Aorta (tissue), 4 donors: ENCODE results near the gene PON2. TPM values are rescaled to one million over a fixed set of nuclear protein-coding genes. Genes with fewer than 3 reads are reported as not detected.

Source experiments
- polyA plus RNA-seq, 2 donors: library from polyadenylated mRNA; stranded (reverse); fragments of 200-250 nt; gene quantifications; one replicate each; pipeline ENCODE4 v1.2.3, GENCODE V29; 2013
- total RNA-seq, 2 donors: library from RNA; stranded (reverse); fragmentation: NEBNext Ultra II Directional; extraction: Animal tissue kit (Norgen Biotek cat#: 25700); gene quantifications; one replicate each; pipeline ENCODE4 v1.2.1, GENCODE V29; 2021
- donor health status: healthy with polysubstance abuse.
- donor health status: Bipolar disorder and iron deficiency.
- donor health status: DM: no; HTN: no; CAD: no.
- donor health status: DM: yes; HTN: yes; CAD: no.

Gene PON2
- total and polyA plus RNA-seq, 4 donors: 27.9 to 60.3 (median 51.8) TPM

Other genes with a start within 250 kb of the PON2 start
- gene PON1, start 110.5 kb downstream of the PON2 start, total RNA-seq: not detected
- not detected for gene PON1, start 110.5 kb downstream of the PON2 start, polyA plus RNA-seq
- 1 to 10 TPM in 1 of 2 donors, under 1 TPM in 1; 0.55 to 5.5 TPM for gene PON3, start 38.7 kb downstream of the PON2 start, total RNA-seq
- gene PON3, start 38.7 kb downstream of the PON2 start, polyA plus RNA-seq: 1 to 10 TPM in 1 of 2 donors, not detected in 1; 2.5 TPM
- not detected for gene ASB4, start 50.9 kb upstream of the PON2 start, total RNA-seq
- gene ASB4, start 50.9 kb upstream of the PON2 start, polyA plus RNA-seq: not detected
- 100 to 1,000 TPM in 1 of 2 donors, 10 to 100 TPM in 1; 34.1 to 294 TPM for gene PDK4, start 161.5 kb upstream of the PON2 start, total RNA-seq
- gene PDK4, start 161.5 kb upstream of the PON2 start, polyA plus RNA-seq: 100 to 1,000 TPM; 108 to 126 TPM